Panc1 (cell line): Measurements from ENCODE around the gene CALHM6. TPM values are rescaled to one million over a fixed set of nuclear protein-coding genes. Genes with fewer than 3 reads are reported as not detected.

Experiments used
- ATAC-seq: fragments of 200-7000 bp; cut with Tn5 transposase; 2 replicates; pipeline ENCODE4 v1.9.1; 2020; ENCODE audit warnings: mild to moderate bottlenecking, moderate library complexity
- BruUV-seq: library from RNA; stranded (reverse); fragments of 400-500 nt; replicated peaks from 2 replicates; lab custom pipeline; 2021; lab: Mats Ljungman, UMichigan
- CTCF ChIA-PET: fragments of 300-600 bp; sonication (Branson Sonifier 250); formaldehyde crosslinking; loops from one replicate; lab custom pipeline; 2022; ENCODE audit warnings: antibody characterized with exemption; lab: Charles Lee
- POLR2A ChIA-PET: fragments of 300-600 bp; sonication (Branson Sonifier 250); formaldehyde crosslinking; loops from one replicate; lab custom pipeline; 2022; ENCODE audit warnings: antibody characterized with exemption; lab: Charles Lee
- DNase-seq: peaks from one replicate; pipeline ENCODE4 v3.0.0-alpha.2; 2010; ENCODE audit warnings: low read depth, low spot score
- H3K27ac ChIP-seq: 2 replicates; pipeline ENCODE4 v1.5.1; 2011; ENCODE audit warnings: mild to moderate bottlenecking, low read length, inconsistent platforms
- H3K27me3 ChIP-seq: fragments of 200-500 bp; sonication (Bioruptor generic); 2 replicates; pipeline ENCODE4 v1.6.0; 2014; ENCODE audit warnings: low read length, inconsistent platforms; ENCODE audit not compliant: control insufficient read depth, insufficient read depth
- H3K36me3 ChIP-seq: fragments of 200-500 bp; sonication (Bioruptor generic); 2 replicates; pipeline ENCODE4 v1.5.1; 2014; ENCODE audit warnings: inconsistent platforms, mild to moderate bottlenecking, low read length, moderate library complexity; ENCODE audit not compliant: control insufficient read depth, insufficient read depth
- H3K4me1 ChIP-seq: 2 replicates; pipeline ENCODE4 v1.5.1; 2011; ENCODE audit warnings: inconsistent platforms, mild to moderate bottlenecking, low read length, moderate library complexity; ENCODE audit not compliant: control insufficient read depth, insufficient read depth
- H3K4me3 ChIP-seq, 2 experiments: 2 replicates each; pipeline ENCODE4 v1.5.1; 2011 to 2012; ENCODE audit warnings: low read depth in 2 of 2, low read length in 2 of 2, mild to moderate bottlenecking in 2 of 2, inconsistent platforms in 1 of 2, moderate library complexity in 1 of 2
- H3K9me3 ChIP-seq: fragments of 200-500 bp; sonication (Bioruptor generic); 2 replicates; pipeline ENCODE4 v1.5.1; 2014; ENCODE audit warnings: low read depth, mild to moderate bottlenecking, inconsistent platforms, low read length, moderate library complexity; ENCODE audit not compliant: control insufficient read depth, insufficient read depth
- CTCF ChIP-seq: fragments of 450-650 bp; IDR thresholded peaks from 2 replicates; pipeline ENCODE4 v1.5.1; 2017; ENCODE audit warnings: mild to moderate bottlenecking
- POLR2AphosphoS5 ChIP-seq: IDR thresholded peaks from 2 replicates; pipeline ENCODE4 v1.6.1; 2012; ENCODE audit warnings: mild to moderate bottlenecking, low read depth, low read length, moderate library complexity
- REST ChIP-seq, 2 experiments: IDR thresholded peaks; 2 replicates each; pipeline ENCODE4 v1.6.1; 2011 to 2012; ENCODE audit warnings: low read depth in 2 of 2, control low read depth in 1 of 2, low read length in 1 of 2, mild to moderate bottlenecking in 1 of 2, moderate library complexity in 1 of 2; ENCODE audit not compliant: insufficient read depth in 1 of 2
- SIN3A ChIP-seq: IDR thresholded peaks from 2 replicates; pipeline ENCODE4 v1.6.1; 2012; ENCODE audit warnings: low read depth, mild to moderate bottlenecking, low read length, moderate library complexity, borderline replicate concordance; ENCODE audit not compliant: insufficient read depth
- TCF7L2 ChIP-seq: IDR thresholded peaks from 2 replicates; pipeline ENCODE4 v1.6.1; 2011; ENCODE audit warnings: mild to moderate bottlenecking, low read depth, low read length, inconsistent platforms
- in situ Hi-C: cut with HindIII; loops from 2 replicates; pipeline ENCODE4 v1.10.0; 2016; ENCODE audit warnings: low sequenced_read_pairs, low pct_unique_long_range_greater_than_20kb
- intact Hi-C: fragments of 100-400 bp; cut with micrococcal nuclease; formaldehyde crosslinking; loops from one replicate; pipeline ENCODE4 v1.10.0; 2022; ENCODE audit not compliant: unreplicated experiment
- total RNA-seq: library from RNA; stranded (reverse); gene quantifications from one replicate; pipeline ENCODE4 v1.2.1, GENCODE V29; 2021; ENCODE audit not compliant: unreplicated experiment

The CALHM6 gene
- total RNA-seq, 1 experiment from 2014 or later, result not detected

GRCh38 chr6:116419069-116419786 lies 41.9 kb upstream of the CALHM6 start:
- ChIA-PET POLR2A (no interaction called here), CTCF (no interaction called here)
- Histone ChIP-seq H3K27ac (no peak overlapping the region), H3K4me3 (no peak overlapping the region), H3K9me3 (no peaks in the 10 kb centered on the region), H3K36me3 (no peaks in the 10 kb centered on the region), H3K4me1 (no peaks in the 10 kb centered on the region), H3K27me3 (no peaks in the 10 kb centered on the region)
- ATAC-seq (no peak), DNase-seq (no peak)
- no peak for TF ChIP-seq SIN3A
- TF ChIP-seq CTCF, result no peak
- no peak for TF ChIP-seq POLR2AphosphoS5
- no peak for TF ChIP-seq REST (IDR thresholded peaks at IDR 0.05; ENCODE audit: insufficient read depth in 1 of 2, low read depth in 2 of 2, low read length in 1 of 2)
- no peak for TF ChIP-seq TCF7L2
- BruUV-seq, result no TSS peak
- intact Hi-C loops, result no loop called here
- in situ Hi-C loops, result no loop called here

- H3K4me3 ChIP-seq, result no peak overlapping the region
- H3K27ac ChIP-seq, result no peak overlapping the region
- ATAC-seq (no peak), DNase-seq (no peak)
- no TSS peak for BruUV-seq
- no peak for TF ChIP-seq CTCF
- no peak for TF ChIP-seq POLR2AphosphoS5
- no peak for TF ChIP-seq SIN3A
- TF ChIP-seq TCF7L2, result no peak
- no peak for TF ChIP-seq REST (IDR thresholded peaks at IDR 0.05; ENCODE audit: insufficient read depth in 1 of 2, low read depth in 2 of 2, low read length in 1 of 2)
- CTCF ChIA-PET, result no interaction called here
- no peaks in the 10 kb centered on the region for H3K4me1 ChIP-seq
- intact Hi-C loops (no loop called here), in situ Hi-C loops (no loop called here)
- H3K36me3 ChIP-seq, result no peaks in the 10 kb centered on the region
- no peaks in the 10 kb centered on the region for H3K9me3 ChIP-seq
- no peaks in the 10 kb centered on the region for H3K27me3 ChIP-seq
- POLR2A ChIA-PET, result no interaction called here
These were observed 40.8 kb upstream of the CALHM6 start for GRCh38 chr6:116420341-116420740.
